H1 (cell line): ENCODE results near the gene STAM. TPM values are rescaled to one million over a fixed set of nuclear protein-coding genes. Genes with fewer than 3 reads are reported as not detected.
A peak's percentile ranks its signal among the peaks of the same experiment; 100 is the strongest.

ENCODE experiments used
- CTCF ChIA-PET: fragments of 300-600 bp; sonication (Branson Sonifier 250); formaldehyde crosslinking; loops from one replicate; lab custom pipeline; 2021; ENCODE audit not compliant: partially characterized antibody; lab: Charles Lee
- POLR2A ChIA-PET: fragments of 300-600 bp; sonication (Branson Sonifier 250); formaldehyde crosslinking; loops from one replicate; lab custom pipeline; 2021; ENCODE audit warnings: inconsistent platforms; ENCODE audit not compliant: partially characterized antibody; lab: Charles Lee
- DNase-seq, 2 experiments: peaks; one replicate each; pipeline versions ENCODE4 v3.0.0 to v3.0.0-alpha.2; 2010 to 2022; ENCODE audit warnings: low spot score in 2 of 2, low read depth in 1 of 2, mixed read lengths in 1 of 2
- FAIRE-seq: peaks from 2 replicates; lab custom pipeline; 2011; peaks lifted over from hg19 to GRCh38; lab: Jason Lieb, UNC
- H2AFZ ChIP-seq: 2 replicates; pipeline ENCODE4 v1.8.1; 2012; ENCODE audit warnings: low read length, inconsistent platforms
- H2AK5ac ChIP-seq: 2 replicates; pipeline ENCODE4 v1.6.1; 2013; ENCODE audit warnings: low read depth, low read length
- H2BK120ac ChIP-seq: replicated peaks from 2 replicates; pipeline ENCODE3; 2013; ENCODE audit warnings: low read depth, low read length, inconsistent platforms
- H2BK12ac ChIP-seq: 2 replicates; pipeline ENCODE4 v1.6.1; 2013; ENCODE audit warnings: low read depth, low read length
- H2BK15ac ChIP-seq: 2 replicates; pipeline ENCODE4 v1.6.1; 2013; ENCODE audit warnings: low read length
- H2BK20ac ChIP-seq: 2 replicates; pipeline ENCODE4 v1.6.1; 2013; ENCODE audit warnings: low read length
- H2BK5ac ChIP-seq: 2 replicates; pipeline ENCODE4 v1.6.1; 2013; ENCODE audit warnings: low read depth, low read length
- H3K14ac ChIP-seq: 2 replicates; pipeline ENCODE4 v1.6.1; 2013; ENCODE audit warnings: inconsistent platforms; ENCODE audit not compliant: insufficient read length
- H3K18ac ChIP-seq: 2 replicates; pipeline ENCODE4 v1.6.1; 2013; ENCODE audit warnings: low read length; ENCODE audit errors: extremely low read depth
- H3K23ac ChIP-seq: 2 replicates; pipeline ENCODE4 v1.6.1; 2013; ENCODE audit warnings: inconsistent platforms; ENCODE audit not compliant: insufficient read length
- H3K23me2 ChIP-seq: 2 replicates; pipeline ENCODE4 v1.6.1; 2013; ENCODE audit warnings: low read depth, low read length
- H3K27ac ChIP-seq: 2 replicates; pipeline ENCODE4 v1.6.1; 2011; ENCODE audit warnings: low read depth, low read length, inconsistent platforms
- H3K27me3 ChIP-seq, 4 experiments: replicated peaks in 1 of 4; 1 replicate in 1 of 4; 2 replicates in 3 of 4; pipeline versions ENCODE4 v1.6.1 to v1.8.1; 2011 to 2013; ENCODE audit warnings: low read length in 3 of 4, mild to moderate bottlenecking in 3 of 4, inconsistent platforms in 2 of 4, mixed read lengths in 2 of 4, moderate library complexity in 1 of 4; ENCODE audit not compliant: control insufficient read depth in 3 of 4, insufficient read depth in 3 of 4; ENCODE audit errors: extremely low read depth in 1 of 4
- H3K36me3 ChIP-seq, 4 experiments: 2 replicates each; pipeline versions ENCODE4 v1.6.1 to v1.8.1; 2011 to 2013; ENCODE audit warnings: mild to moderate bottlenecking in 4 of 4, low read length in 3 of 4, moderate library complexity in 2 of 4, control low read depth in 1 of 4, inconsistent platforms in 1 of 4; ENCODE audit not compliant: insufficient read depth in 4 of 4, control insufficient read depth in 2 of 4
- H3K4ac ChIP-seq: replicated peaks from 2 replicates; pipeline ENCODE3; 2013; ENCODE audit warnings: low read length, low read depth, mixed read lengths, inconsistent platforms; ENCODE audit not compliant: insufficient read length
- H3K4me1 ChIP-seq, 4 experiments: replicated peaks in 1 of 4; 1 replicate in 1 of 4; 2 replicates in 3 of 4; pipeline versions ENCODE4 v1.6.1 to v1.8.1; 2011 to 2013; ENCODE audit warnings: low read length in 3 of 4, inconsistent platforms in 2 of 4, mixed read lengths in 1 of 4; ENCODE audit not compliant: insufficient read depth in 4 of 4, control insufficient read depth in 3 of 4
- H3K4me2 ChIP-seq, 2 experiments: 2 replicates each; pipeline versions ENCODE4 v1.6.1 to v1.8.1; 2011 to 2013; ENCODE audit warnings: low read depth in 2 of 2, low read length in 2 of 2, control low read depth in 1 of 2, inconsistent platforms in 1 of 2, mild to moderate bottlenecking in 1 of 2; ENCODE audit not compliant: insufficient read depth in 1 of 2
- H3K4me3 ChIP-seq, 4 experiments: fragments of 200-600, 300-600 bp in 1 of 4; sonication (generic), shearing (Covaris generic), sonication (Bioruptor Twin) in 1 of 4; 2 replicates each; pipeline versions ENCODE4 v1.5.1 to v1.8.1; 2011 to 2016; ENCODE audit warnings: low read length in 4 of 4, low read depth in 3 of 4, control low read depth in 2 of 4, inconsistent platforms in 2 of 4, mild to moderate bottlenecking in 2 of 4, mixed read lengths in 1 of 4, moderate library complexity in 1 of 4; ENCODE audit not compliant: insufficient read depth in 2 of 4; ENCODE audit errors: extremely low read depth in 1 of 4
- H3K56ac ChIP-seq: replicated peaks from 2 replicates; pipeline ENCODE3; 2013; ENCODE audit warnings: low read depth, mild to moderate bottlenecking, mixed read lengths, low read length, inconsistent platforms; ENCODE audit not compliant: insufficient read length
- H3K79me1 ChIP-seq: 2 replicates; pipeline ENCODE4 v1.6.1; 2013; ENCODE audit warnings: low read depth, low read length, control low read depth
- H3K79me2 ChIP-seq, 2 experiments: 2 replicates each; pipeline versions ENCODE4 v1.6.1 to v1.8.1; 2012 to 2013; ENCODE audit warnings: low read length in 2 of 2, mild to moderate bottlenecking in 2 of 2, inconsistent platforms in 1 of 2; ENCODE audit not compliant: insufficient read depth in 2 of 2, control insufficient read depth in 1 of 2
- H3K9ac ChIP-seq, 4 experiments: replicated peaks in 1 of 4; 1 replicate in 1 of 4; 2 replicates in 3 of 4; pipeline versions ENCODE4 v1.6.1 to v1.8.1; 2011 to 2013; ENCODE audit warnings: low read depth in 3 of 4, low read length in 3 of 4, control low read depth in 2 of 4, mild to moderate bottlenecking in 2 of 4, moderate library complexity in 2 of 4, inconsistent platforms in 1 of 4; ENCODE audit errors: extremely low read depth in 1 of 4
- H3K9me3 ChIP-seq, 2 experiments: 2 replicates each; pipeline versions ENCODE4 v1.6.1 to v1.8.1; 2012 to 2013; ENCODE audit warnings: mild to moderate bottlenecking in 2 of 2, moderate library complexity in 2 of 2, control low read depth in 1 of 2, inconsistent platforms in 1 of 2, low read depth in 1 of 2, low read length in 1 of 2, mixed read lengths in 1 of 2; ENCODE audit not compliant: insufficient read depth in 2 of 2
- H4K20me1 ChIP-seq, 2 experiments: replicated peaks in 1 of 2; 2 replicates each; pipeline versions ENCODE3 to v1.8.1; 2011 to 2013; ENCODE audit warnings: inconsistent platforms in 2 of 2, low read length in 2 of 2, mild to moderate bottlenecking in 1 of 2; ENCODE audit not compliant: insufficient read depth in 2 of 2, control insufficient read depth in 1 of 2
- H4K5ac ChIP-seq: 2 replicates; pipeline ENCODE4 v1.6.1; 2013; ENCODE audit warnings: low read length, low read depth, mixed read lengths, inconsistent platforms; ENCODE audit not compliant: insufficient read length
- H4K8ac ChIP-seq: 2 replicates; pipeline ENCODE4 v1.8.0; 2013; ENCODE audit warnings: mild to moderate bottlenecking, moderate library complexity, low read length, inconsistent platforms; ENCODE audit not compliant: insufficient read depth; ENCODE audit errors: extremely low read depth
- H4K91ac ChIP-seq: replicated peaks from 2 replicates; pipeline ENCODE3; 2013; ENCODE audit warnings: low read length, mixed read lengths, inconsistent platforms; ENCODE audit not compliant: insufficient read length
- FOSL1 ChIP-seq: IDR thresholded peaks from 2 replicates; pipeline ENCODE4 v1.6.1; 2011; ENCODE audit warnings: mild to moderate bottlenecking, low read depth, low read length, moderate library complexity; ENCODE audit not compliant: insufficient read depth
- TBP ChIP-seq: IDR thresholded peaks from 2 replicates; pipeline ENCODE4 v1.6.1; 2011; ENCODE audit warnings: low read depth, low read length, improper control_type of control experiment
- WGBS, 2 experiments: shearing (Covaris generic) in 1 of 2; methylation state at CpG; one replicate each; pipeline versions ENCODE4 v1.1.6 to v1.1.7; 2013 to 2015; ENCODE audit warnings: low lambda C conversion rate in 2 of 2, mixed read lengths in 2 of 2, inconsistent platforms in 1 of 2, low coverage in 1 of 2, missing lambda C conversion rate in 1 of 2; ENCODE audit not compliant: insufficient replicate concordance in 2 of 2, insufficient coverage in 1 of 2, insufficient read length in 1 of 2; ENCODE audit errors: extremely low coverage in 1 of 2, missing lambda C conversion rate in 1 of 2; 5-methylcytosine and 5-hydroxymethylcytosine counted together
- polyA plus RNA-seq, 7 experiments: library from polyadenylated mRNA; depleted of rRNA in 3 of 7; stranded (reverse) in 5 of 7; unstranded in 2 of 7; fragments of >200 nt in 5 of 7; fragments of 200-250 nt in 2 of 7; gene quantifications; 1 replicate in 5 of 7; 2 replicates in 1 of 7; 4 replicates in 1 of 7; pipeline versions ENCODE4 v1.2.1 to v1.2.3, GENCODE V29; 2011 to 2013; ENCODE audit warnings: missing spikeins in 2 of 7, mixed read lengths in 2 of 7
- total RNA-seq: library from RNA; stranded (reverse); fragmentation: NEBNext Ultra II Directional; extraction: Animal tissue kit (Norgen Biotek cat#: 25700); gene quantifications from 2 replicates; pipeline ENCODE4 v1.2.1, GENCODE V29; 2021

The STAM gene
- total and polyA plus RNA-seq, 2 of the 8 experiments (the other 6 are each of a cell fraction or from before 2014, with no cell fraction given) = 22.0 to 27.8 TPM

- H3K79me1 ChIP-seq = no peaks in the 10 kb centered on the region
- DNase-seq (peak in 1 of 2 experiments; percentile 27), FAIRE-seq (no peak)
Measured at GRCh38 chr10:17734432-17735080, 90.6 kb downstream of the STAM start.

More at GRCh38 chr10:17734432-17735080, 90.6 kb downstream of the STAM start:
- Histone ChIP-seq H3K23me2 (no peaks in the 10 kb centered on the region), H4K8ac (no peak overlapping the region), H3K36me3 (no peaks in the 10 kb centered on the region), H3K56ac (no peak overlapping the region), H3K4ac (no peak overlapping the region), H3K9me3 (no peaks in the 10 kb centered on the region), H2BK5ac (no peak overlapping the region), H3K23ac (no peak overlapping the region), H4K91ac (no peak overlapping the region), H3K79me2 (no peaks in the 10 kb centered on the region), H3K9ac (no peak overlapping the region), H4K20me1 (no peaks in the 10 kb centered on the region), H3K4me1 (no peaks in the 10 kb centered on the region), H3K14ac (no peak overlapping the region), H3K18ac (no peak overlapping the region), H3K27me3 (no peaks in the 10 kb centered on the region), H3K4me2 (no peak overlapping the region), H4K5ac (no peak overlapping the region), H3K27ac (no peak overlapping the region), H3K4me3 (no peak overlapping the region), H2BK15ac (no peak overlapping the region), H2AK5ac (no peak overlapping the region), H2AFZ (no peak overlapping the region), H2BK120ac (no peak overlapping the region), H2BK20ac (no peak overlapping the region), H2BK12ac (no peak overlapping the region)
- ChIA-PET POLR2A (interaction anchor here (0.9 kb wide), 1 partner anchor 118 kb away, joined by 3 read pairs; no protein-coding TSS in a partner anchor), CTCF (interaction anchor here (0.8 to 1.4 kb wide), 6 partner anchors 9 to 130 kb away, joined by 3 to 6 read pairs (median 4); no protein-coding TSS in a partner anchor)
- TF ChIP-seq FOSL1 = no peak
- TF ChIP-seq TBP = no peak
- 83% methylated on average over 9 of the region's 9 CpGs; no CpG with 5 or more reads in 1 of the 2 experiments for WGBS, 2 experiments
